ENCODE results near the gene NTN5. TPM values are rescaled to one million over a fixed set of nuclear protein-coding genes. Genes with fewer than 3 reads are reported as not detected.

The NTN5 gene
- total RNA-seq, 1 experiment from 2014 or later = not detected

DNA sequence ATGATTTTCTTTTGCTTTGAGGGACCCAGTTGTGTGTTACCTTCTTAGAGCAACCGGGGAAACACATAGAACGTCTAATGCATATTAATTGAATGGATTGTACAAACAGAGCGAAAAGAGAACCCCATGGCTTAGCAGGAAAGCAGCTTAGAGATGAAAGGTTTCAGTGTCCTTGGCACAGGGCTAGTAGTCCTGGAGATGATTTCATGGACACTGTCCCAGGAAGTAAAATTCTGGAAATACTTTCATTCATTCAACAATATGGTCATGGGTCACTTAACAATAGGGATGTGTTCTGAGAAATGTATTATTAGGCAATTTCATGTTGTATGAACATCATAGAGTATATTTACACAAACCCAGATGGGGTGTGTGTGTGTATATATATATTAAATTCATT is 13.3 kb upstream of the NTN5 start:
- TF ChIP-seq, protein P1, sequence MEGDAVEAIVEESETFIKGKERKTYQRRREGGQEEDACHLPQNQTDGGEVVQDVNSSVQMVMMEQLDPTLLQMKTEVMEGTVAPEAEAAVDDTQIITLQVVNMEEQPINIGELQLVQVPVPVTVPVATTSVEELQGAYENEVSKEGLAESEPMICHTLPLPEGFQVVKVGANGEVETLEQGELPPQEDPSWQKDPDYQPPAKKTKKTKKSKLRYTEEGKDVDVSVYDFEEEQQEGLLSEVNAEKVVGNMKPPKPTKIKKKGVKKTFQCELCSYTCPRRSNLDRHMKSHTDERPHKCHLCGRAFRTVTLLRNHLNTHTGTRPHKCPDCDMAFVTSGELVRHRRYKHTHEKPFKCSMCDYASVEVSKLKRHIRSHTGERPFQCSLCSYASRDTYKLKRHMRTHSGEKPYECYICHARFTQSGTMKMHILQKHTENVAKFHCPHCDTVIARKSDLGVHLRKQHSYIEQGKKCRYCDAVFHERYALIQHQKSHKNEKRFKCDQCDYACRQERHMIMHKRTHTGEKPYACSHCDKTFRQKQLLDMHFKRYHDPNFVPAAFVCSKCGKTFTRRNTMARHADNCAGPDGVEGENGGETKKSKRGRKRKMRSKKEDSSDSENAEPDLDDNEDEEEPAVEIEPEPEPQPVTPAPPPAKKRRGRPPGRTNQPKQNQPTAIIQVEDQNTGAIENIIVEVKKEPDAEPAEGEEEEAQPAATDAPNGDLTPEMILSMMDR (IDR thresholded peaks at IDR 0.05; ENCODE audit: unreplicated experiment) = no peak
- CTCF ChIA-PET = interaction anchor here (0.8 kb wide), 1 partner anchor 11 kb away, joined by 3 read pairs; no protein-coding TSS in a partner anchor
- no TSS peak for BruUV-seq (replicated peaks)
- POLR2A ChIA-PET = no interaction called here
- peaks cover 6% of the 10 kb centered on the region for H3K4me1 Mint-ChIP-seq (ENCODE audit: insufficient read depth, unreplicated experiment)
- no peak overlapping the region for H3K27ac Mint-ChIP-seq (ENCODE audit: low read depth, unreplicated experiment)
- no peak overlapping the region for H3K4me3 Mint-ChIP-seq (ENCODE audit: unreplicated experiment)
- H3K36me3 Mint-ChIP-seq (ENCODE audit: insufficient read depth, unreplicated experiment) = no peaks in the 10 kb centered on the region
- DNase-seq (ENCODE audit: unreplicated experiment) = no peak
- intact Hi-C loops (cut with micrococcal nuclease) = no loop called here
- H3K9me3 Mint-ChIP-seq (ENCODE audit: unreplicated experiment) = no peaks in the 10 kb centered on the region
- no peaks in the 10 kb centered on the region for H3K27me3 Mint-ChIP-seq (ENCODE audit: insufficient read depth, unreplicated experiment)

DNA sequence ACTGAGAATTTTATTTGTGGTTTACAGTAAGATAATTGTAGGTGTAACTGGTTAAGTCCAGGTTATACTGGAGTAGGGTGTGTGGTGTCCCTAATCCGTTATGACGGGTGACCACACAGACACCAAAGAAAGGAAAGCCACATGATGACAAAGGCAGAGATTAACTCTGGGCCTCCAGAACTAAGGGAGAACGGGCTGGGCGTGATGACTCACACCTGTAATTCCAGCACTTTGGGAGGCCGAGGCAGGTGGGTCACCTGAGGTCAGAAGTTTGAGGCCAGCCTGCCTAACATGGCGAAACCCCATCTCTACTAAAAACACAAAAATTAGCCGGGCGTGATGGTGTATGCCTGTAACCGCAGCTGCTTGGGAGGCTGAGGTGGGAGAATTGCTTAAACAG is 12.8 kb upstream of the NTN5 start:
- Mint-ChIP-seq H3K4me1 (ENCODE audit: insufficient read depth, unreplicated experiment) (peaks cover 6% of the 10 kb centered on the region), H3K27ac (ENCODE audit: low read depth, unreplicated experiment) (no peak overlapping the region), H3K36me3 (ENCODE audit: insufficient read depth, unreplicated experiment) (no peaks in the 10 kb centered on the region), H3K4me3 (ENCODE audit: unreplicated experiment) (no peak overlapping the region), H3K9me3 (ENCODE audit: unreplicated experiment) (no peaks in the 10 kb centered on the region), H3K27me3 (ENCODE audit: insufficient read depth, unreplicated experiment) (no peaks in the 10 kb centered on the region)
- TF ChIP-seq, protein P1 (IDR thresholded peaks at IDR 0.05; ENCODE audit: unreplicated experiment) = no peak
- BruUV-seq (replicated peaks) = no TSS peak
- CTCF ChIA-PET = interaction anchor here (0.6 kb wide), 1 partner anchor 317 kb away, joined by 3 read pairs; no protein-coding TSS in a partner anchor
- POLR2A ChIA-PET = no interaction called here
- DNase-seq (ENCODE audit: unreplicated experiment) = peak; percentile 45
- intact Hi-C loops (cut with micrococcal nuclease) = no loop called here

DNA sequence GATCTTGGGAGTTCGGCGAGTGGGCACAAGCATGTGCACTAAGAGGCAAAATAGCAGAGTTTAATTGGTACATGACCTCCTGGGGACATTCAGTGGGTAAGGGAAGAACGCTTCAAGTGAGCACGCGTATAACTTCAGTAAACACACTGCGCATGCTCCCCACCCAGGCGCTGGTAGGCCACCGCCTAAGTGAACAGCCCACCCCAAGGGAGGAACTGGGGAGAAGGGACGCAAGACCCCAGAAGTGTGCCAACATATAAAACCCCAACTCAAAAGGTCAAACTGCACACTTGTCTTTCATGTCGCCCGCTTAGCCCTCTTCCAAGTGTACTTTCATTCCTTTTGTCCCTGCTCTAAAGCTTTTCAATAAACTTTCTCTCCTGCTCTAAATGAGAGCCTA is 10.5 kb upstream of the NTN5 start:
- no TSS peak for BruUV-seq (replicated peaks)
- Mint-ChIP-seq H3K36me3 (ENCODE audit: insufficient read depth, unreplicated experiment) (no peaks in the 10 kb centered on the region), H3K4me1 (ENCODE audit: insufficient read depth, unreplicated experiment) (peaks cover 6% of the 10 kb centered on the region), H3K27ac (ENCODE audit: low read depth, unreplicated experiment) (no peak overlapping the region), H3K9me3 (ENCODE audit: unreplicated experiment) (no peaks in the 10 kb centered on the region), H3K4me3 (ENCODE audit: unreplicated experiment) (no peak overlapping the region), H3K27me3 (ENCODE audit: insufficient read depth, unreplicated experiment) (no peaks in the 10 kb centered on the region)
- intact Hi-C loops (cut with micrococcal nuclease) = no loop called here
- ChIA-PET POLR2A (interaction anchor here (1.0 kb wide), 1 partner anchor 12 kb away, joined by 3 read pairs; the partner anchor contains the start of gene FUT2), CTCF (interaction anchor here (0.5 to 0.6 kb wide), 2 partner anchors 31 to 170 kb away, joined by 3 to 4 read pairs; no protein-coding TSS in a partner anchor)
- no peak for DNase-seq (ENCODE audit: unreplicated experiment)
- TF ChIP-seq, protein P1 (IDR thresholded peaks at IDR 0.05; ENCODE audit: unreplicated experiment) = no peak

DNA sequence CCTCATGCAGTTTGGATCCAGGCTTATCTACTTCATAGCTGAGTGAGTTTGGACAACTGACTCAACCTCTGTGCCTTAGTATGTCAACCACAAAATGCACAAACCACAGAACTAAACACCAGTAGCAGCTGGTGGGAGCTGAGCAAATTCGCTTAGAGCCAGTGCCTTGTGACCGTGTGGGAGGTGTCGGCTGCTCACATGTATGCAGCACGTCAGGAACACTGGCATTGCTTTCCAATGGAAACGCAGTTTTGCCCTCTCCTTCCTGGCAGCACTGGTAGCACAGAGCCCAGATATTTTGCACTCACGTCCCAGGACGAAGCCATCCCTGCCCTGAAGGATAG is 8.3 kb upstream of the NTN5 start:
- Mint-ChIP-seq H3K27me3 (ENCODE audit: insufficient read depth, unreplicated experiment) (no peaks in the 10 kb centered on the region), H3K36me3 (ENCODE audit: insufficient read depth, unreplicated experiment) (peaks cover 6% of the 10 kb centered on the region), H3K27ac (ENCODE audit: low read depth, unreplicated experiment) (no peak overlapping the region), H3K9me3 (ENCODE audit: unreplicated experiment) (no peaks in the 10 kb centered on the region), H3K4me1 (ENCODE audit: insufficient read depth, unreplicated experiment) (peaks cover 6% of the 10 kb centered on the region), H3K4me3 (ENCODE audit: unreplicated experiment) (no peak overlapping the region)
- no TSS peak for BruUV-seq (replicated peaks)
- TF ChIP-seq, protein P1 (IDR thresholded peaks at IDR 0.05; ENCODE audit: unreplicated experiment) = no peak
- intact Hi-C loops (cut with micrococcal nuclease) = no loop called here
- ChIA-PET POLR2A (no interaction called here), CTCF (interaction anchor here (0.6 kb wide), 1 partner anchor 148 kb away, joined by 3 read pairs; no protein-coding TSS in a partner anchor)
- no peak for DNase-seq (ENCODE audit: unreplicated experiment)
